ENCODE measurements around the gene ACO2.
"Not testable (repeated sequence)": the region's sequence is repeated elsewhere in the genome, so short reads cannot be mapped to it uniquely, and the experiment has no call there.

DNA sequence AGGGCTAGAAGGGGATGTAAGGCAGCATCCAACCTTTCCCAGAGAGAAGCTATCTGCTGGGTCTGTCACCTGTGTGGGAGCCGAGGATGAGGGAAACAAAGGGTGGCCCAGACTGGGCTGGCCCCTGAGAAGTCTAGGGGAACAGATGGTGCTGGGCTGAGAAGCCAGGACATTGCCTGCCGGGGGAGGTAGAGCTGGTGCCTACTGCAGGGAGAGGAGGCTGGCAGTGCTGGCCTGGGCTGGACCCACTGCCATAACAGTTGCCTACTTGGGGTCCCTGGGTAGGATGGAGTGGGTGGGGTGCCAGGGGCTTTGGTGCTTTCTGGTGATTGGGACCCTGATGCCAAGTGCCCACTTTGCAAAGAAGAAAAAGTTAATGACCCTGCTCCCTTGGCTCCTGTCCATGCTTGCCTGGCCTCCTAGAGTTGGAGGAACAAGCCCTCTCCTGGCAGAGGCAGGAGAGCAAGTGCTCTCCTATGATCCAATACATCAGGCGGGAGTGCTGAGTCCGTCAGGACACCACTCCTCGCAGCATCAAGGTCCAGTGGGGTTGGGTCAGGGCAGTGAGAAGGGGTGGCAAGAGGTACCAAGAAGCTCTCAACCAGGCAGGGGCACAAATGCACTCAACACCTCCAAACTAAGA lies 34.4 kb upstream of the ACO2 start:
- not testable (repeated sequence) for TF ChIP-seq POLR2AphosphoS5 (IDR thresholded peaks at IDR 0.05; ENCODE audit: low read depth, low read length); POLR2A (IDR thresholded peaks at IDR 0.05; ENCODE audit: low read depth, low read length); SPI1 (IDR thresholded peaks at IDR 0.05; ENCODE audit: low read depth, low read length); PAX5 (IDR thresholded peaks at IDR 0.05; ENCODE audit: insufficient read depth, low read length, severe bottlenecking)
